SU-DHL-6 (cell line): Measurements from ENCODE around the gene PNRC1.
"Not testable (repeated sequence)": the region's sequence is repeated elsewhere in the genome, so short reads cannot be mapped to it uniquely, and the experiment has no call there.

Experiments
- H2AFZ ChIP-seq: fragments of 200-600 bp; sonication (generic); 2 replicates; pipeline ENCODE4 v1.6.1; 2014; ENCODE audit warnings: low read depth, mild to moderate bottlenecking, moderate library complexity, mixed read lengths, antibody characterized with exemption, low read length; ENCODE audit not compliant: severe bottlenecking
- H3F3A ChIP-seq: fragments of 200-600 bp; shearing (Covaris generic); 2 replicates; pipeline ENCODE4 v1.6.0; 2016; ENCODE audit warnings: antibody characterized with exemption, mild to moderate bottlenecking; ENCODE audit not compliant: insufficient read depth
- H3K27ac ChIP-seq: fragments of 200-600 bp; sonication (generic); 2 replicates; pipeline ENCODE4 v1.5.1; 2016; ENCODE audit warnings: low read depth, mild to moderate bottlenecking, low read length, moderate library complexity, mixed read lengths
- H3K27me3 ChIP-seq: fragments of 200-600 bp; sonication (generic), shearing (Covaris generic); 2 replicates; pipeline ENCODE4 v1.6.0; 2014; ENCODE audit warnings: mild to moderate bottlenecking, low read length
- H3K36me3 ChIP-seq: fragments of 200-600 bp; sonication (generic); 2 replicates; pipeline ENCODE4 v1.6.1; 2014; ENCODE audit warnings: mild to moderate bottlenecking, low read length, mixed read lengths
- H3K4me2 ChIP-seq: fragments of 300-600, 200-600 bp; shearing (Covaris generic), sonication (generic); 2 replicates; pipeline ENCODE4 v1.6.0; 2014; ENCODE audit warnings: low read length, low read depth, mild to moderate bottlenecking; ENCODE audit not compliant: poor library complexity, severe bottlenecking
- H3K4me3 ChIP-seq: fragments of 200-600 bp; sonication (generic); 2 replicates; pipeline ENCODE4 v1.5.1; 2014; ENCODE audit warnings: antibody characterized with exemption, low read length, mild to moderate bottlenecking, mixed read lengths; ENCODE audit not compliant: insufficient read depth, poor library complexity, severe bottlenecking
- H3K79me2 ChIP-seq: fragments of 200-600 bp; sonication (generic); 2 replicates; pipeline ENCODE4 v1.6.1; 2014; ENCODE audit warnings: mild to moderate bottlenecking, low read length, moderate library complexity; ENCODE audit not compliant: insufficient read depth
- H3K9ac ChIP-seq: fragments of 200-600 bp; sonication (generic); 2 replicates; pipeline ENCODE4 v1.7.0; 2014; ENCODE audit warnings: mild to moderate bottlenecking, low read length
- H3K9me2 ChIP-seq: fragments of 200-600 bp; sonication (generic); replicated peaks from 2 replicates; pipeline ENCODE4 v1.6.1; 2014; ENCODE audit warnings: low read length; ENCODE audit not compliant: insufficient read depth
- H3K9me3 ChIP-seq: fragments of 200-600 bp; sonication (generic); 2 replicates; pipeline ENCODE4 v1.6.1; 2014; ENCODE audit warnings: low read length, mixed read lengths; ENCODE audit not compliant: insufficient read depth
- H4K20me1 ChIP-seq: fragments of 200-600 bp; sonication (generic); 2 replicates; pipeline ENCODE4 v1.6.1; 2014; ENCODE audit warnings: low read depth, mild to moderate bottlenecking, antibody characterized with exemption, low read length, moderate library complexity, mixed read lengths
- EZH2phosphoT487 ChIP-seq: fragments of 200-600 bp; sonication (generic), shearing (Covaris generic); conservative IDR thresholded peaks from 2 replicates; pipeline ENCODE4 v1.6.1; 2018; ENCODE audit warnings: mild to moderate bottlenecking, antibody characterized with exemption, low read length, moderate library complexity, mixed read lengths
- TF ChIP-seq, protein P1 (sequence below): fragments of 200-600 bp; sonication (generic); IDR thresholded peaks from one replicate; pipeline ENCODE4 v1.5.1; 2017; ENCODE audit warnings: antibody characterized with exemption, mild to moderate bottlenecking, low read length, moderate library complexity; ENCODE audit not compliant: insufficient read depth, poor library complexity, severe bottlenecking

Gene PNRC1

DNA sequence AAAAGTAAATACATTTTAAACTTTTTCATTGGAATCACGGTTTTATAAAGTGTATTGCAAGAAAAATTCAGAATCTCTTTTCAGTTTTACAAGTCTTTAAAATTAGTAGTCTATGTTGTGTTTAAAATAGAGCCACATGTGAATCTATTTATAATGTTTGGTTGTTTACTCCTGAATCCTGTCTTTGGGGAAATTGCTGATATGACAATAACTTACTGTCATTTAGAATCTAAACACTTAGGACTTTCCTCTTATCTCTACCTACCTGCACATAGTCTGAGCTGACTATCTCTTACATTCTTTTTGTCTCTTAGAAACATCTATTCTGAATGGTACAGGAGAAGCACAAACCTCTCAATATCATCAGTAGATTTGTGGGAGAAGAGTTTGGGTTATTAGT lies 41.4 kb downstream of the PNRC1 start:
- Histone ChIP-seq H2AFZ (no peak overlapping the region), H3K4me3 (no peak overlapping the region), H3K9me3 (no peaks in the 10 kb centered on the region), H3K27me3 (no peaks in the 10 kb centered on the region), H4K20me1 (no peaks in the 10 kb centered on the region), H3K9me2 (no peaks in the 10 kb centered on the region), H3F3A (no peaks in the 10 kb centered on the region), H3K4me2 (no peak overlapping the region), H3K27ac (no peak overlapping the region), H3K79me2 (no peaks in the 10 kb centered on the region), H3K9ac (no peak overlapping the region), H3K36me3 (no peaks in the 10 kb centered on the region)
- TF ChIP-seq, protein P1, sequence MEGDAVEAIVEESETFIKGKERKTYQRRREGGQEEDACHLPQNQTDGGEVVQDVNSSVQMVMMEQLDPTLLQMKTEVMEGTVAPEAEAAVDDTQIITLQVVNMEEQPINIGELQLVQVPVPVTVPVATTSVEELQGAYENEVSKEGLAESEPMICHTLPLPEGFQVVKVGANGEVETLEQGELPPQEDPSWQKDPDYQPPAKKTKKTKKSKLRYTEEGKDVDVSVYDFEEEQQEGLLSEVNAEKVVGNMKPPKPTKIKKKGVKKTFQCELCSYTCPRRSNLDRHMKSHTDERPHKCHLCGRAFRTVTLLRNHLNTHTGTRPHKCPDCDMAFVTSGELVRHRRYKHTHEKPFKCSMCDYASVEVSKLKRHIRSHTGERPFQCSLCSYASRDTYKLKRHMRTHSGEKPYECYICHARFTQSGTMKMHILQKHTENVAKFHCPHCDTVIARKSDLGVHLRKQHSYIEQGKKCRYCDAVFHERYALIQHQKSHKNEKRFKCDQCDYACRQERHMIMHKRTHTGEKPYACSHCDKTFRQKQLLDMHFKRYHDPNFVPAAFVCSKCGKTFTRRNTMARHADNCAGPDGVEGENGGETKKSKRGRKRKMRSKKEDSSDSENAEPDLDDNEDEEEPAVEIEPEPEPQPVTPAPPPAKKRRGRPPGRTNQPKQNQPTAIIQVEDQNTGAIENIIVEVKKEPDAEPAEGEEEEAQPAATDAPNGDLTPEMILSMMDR, result no peak
- no peak for TF ChIP-seq EZH2phosphoT487

DNA sequence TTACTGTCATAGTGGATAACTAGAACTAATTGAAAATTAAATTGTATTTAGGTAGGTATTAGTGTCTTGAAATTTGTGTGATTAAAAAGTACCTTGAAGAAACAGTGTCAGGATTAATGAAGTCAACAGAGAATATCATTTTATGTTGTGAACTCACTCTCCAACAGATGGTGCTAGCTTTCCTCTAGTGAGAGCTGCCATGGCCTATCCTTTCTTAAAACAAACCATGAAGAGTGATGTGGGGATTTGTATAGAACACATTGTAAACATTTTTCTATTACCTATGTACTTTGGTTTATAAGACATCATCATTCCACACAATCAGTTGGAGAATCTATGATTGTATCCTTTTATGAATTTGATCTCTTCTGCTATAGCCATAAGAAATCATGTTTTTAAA lies 42.1 kb downstream of the PNRC1 start:
- Histone ChIP-seq H3K4me3 (no peak overlapping the region), H3K79me2 (no peaks in the 10 kb centered on the region), H3K9me2 (no peaks in the 10 kb centered on the region), H3K36me3 (no peaks in the 10 kb centered on the region), H2AFZ (no peak overlapping the region), H3K27me3 (no peaks in the 10 kb centered on the region), H3K9me3 (no peaks in the 10 kb centered on the region), H3F3A (no peaks in the 10 kb centered on the region), H3K4me2 (no peak overlapping the region), H3K9ac (no peak overlapping the region), H4K20me1 (no peaks in the 10 kb centered on the region), H3K27ac (no peak overlapping the region)
- TF ChIP-seq EZH2phosphoT487, result no peak
- TF ChIP-seq, protein P1, result peak; percentile 55

DNA sequence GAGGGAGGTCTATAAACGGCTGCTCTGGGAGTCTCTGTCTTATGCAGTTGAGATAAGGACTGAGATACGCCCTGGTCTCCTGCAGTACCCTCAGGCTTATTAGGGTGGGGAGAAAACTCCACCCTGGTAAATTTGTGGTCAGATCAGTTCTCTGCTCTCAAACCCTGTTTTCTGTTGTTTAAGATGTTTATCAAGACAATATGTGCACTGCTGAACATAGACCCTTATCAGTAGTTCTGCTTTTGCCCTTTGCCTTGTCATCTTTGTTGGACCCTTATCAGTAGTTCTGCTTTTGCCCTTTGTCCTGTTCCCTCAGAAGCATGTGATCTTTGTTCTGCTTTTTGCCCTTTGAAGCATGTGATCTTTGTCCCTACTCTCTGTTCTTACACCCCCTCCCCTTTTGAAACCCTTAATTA lies 47.7 kb downstream of the PNRC1 start:
- H3K9ac ChIP-seq, H4K20me1 ChIP-seq, H3K9me3 ChIP-seq: not testable (repeated sequence)

DNA sequence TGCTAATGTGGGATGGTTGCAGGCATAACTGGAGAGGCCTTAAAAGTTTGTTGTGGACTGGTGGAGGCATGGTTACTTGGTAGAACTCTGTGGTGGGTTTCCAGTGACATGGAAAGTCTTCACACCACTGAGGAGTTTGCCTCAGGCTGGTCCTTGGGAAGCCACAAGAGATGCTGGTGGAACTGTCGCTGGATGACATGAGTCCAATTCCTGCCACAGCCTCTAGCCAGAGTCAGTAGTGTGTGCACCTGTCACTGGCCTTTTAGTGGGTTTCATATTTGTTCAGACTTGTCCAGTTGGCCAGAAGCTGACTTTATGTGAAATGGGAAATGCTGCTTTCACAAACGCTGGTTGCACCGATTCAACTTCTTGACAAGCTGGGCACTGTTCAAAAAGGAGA lies 51.0 kb downstream of the PNRC1 start:
- H3K4me3 ChIP-seq, result no peak overlapping the region
- no peak overlapping the region for H3K27ac ChIP-seq
- H3K79me2 ChIP-seq, result no peaks in the 10 kb centered on the region
- H3K4me2 ChIP-seq, result no peak overlapping the region
- H3K36me3 ChIP-seq, result no peaks in the 10 kb centered on the region
- H3K9ac ChIP-seq, result no peak overlapping the region
- H4K20me1 ChIP-seq, result no peaks in the 10 kb centered on the region
- no peak overlapping the region for H2AFZ ChIP-seq
- H3K9me3 ChIP-seq, result no peaks in the 10 kb centered on the region
- no peaks in the 10 kb centered on the region for H3F3A ChIP-seq
- H3K27me3 ChIP-seq, result no peaks in the 10 kb centered on the region
- H3K9me2 ChIP-seq, result no peaks in the 10 kb centered on the region
- TF ChIP-seq, protein P1, result no peak
- no peak for TF ChIP-seq EZH2phosphoT487

More for the DNA sequence above, 47.7 kb downstream of the PNRC1 start:
- not testable (repeated sequence) for H3K27me3 ChIP-seq, H3K4me3 ChIP-seq, H3K79me2 ChIP-seq, H3K27ac ChIP-seq, H2AFZ ChIP-seq, H3K4me2 ChIP-seq, H3K36me3 ChIP-seq, H3F3A ChIP-seq, H3K9me2 ChIP-seq
